Chondrocyte (in vitro differentiated cells): Measurements from ENCODE around the gene PDPK1. TPM values are rescaled to one million over a fixed set of nuclear protein-coding genes. Genes with fewer than 3 reads are reported as not detected.

ENCODE experiments used
- DNase-seq: peaks from one replicate; pipeline ENCODE4 v3.0.0; 2021; ENCODE audit warnings: mixed read lengths, low spot score
- H3K27ac Mint-ChIP-seq: one replicate; pipeline ENCODE4 v1.8.0; 2021; ENCODE audit warnings: mild to moderate bottlenecking, moderate library complexity, mixed read lengths; ENCODE audit not compliant: unreplicated experiment
- H3K27me3 Mint-ChIP-seq: 2 replicates; pipeline ENCODE4 v1.8.0; 2021; ENCODE audit warnings: low read depth, mixed read lengths
- H3K36me3 Mint-ChIP-seq: 2 replicates; pipeline ENCODE4 v1.8.0; 2021; ENCODE audit warnings: low read depth, mixed read lengths
- H3K4me1 Mint-ChIP-seq: 2 replicates; pipeline ENCODE4 v1.8.0; 2021; ENCODE audit warnings: low read depth, mild to moderate bottlenecking, mixed read lengths
- H3K4me3 Mint-ChIP-seq: one replicate; pipeline ENCODE4 v1.8.0; 2021; ENCODE audit warnings: mild to moderate bottlenecking, moderate library complexity, mixed read lengths; ENCODE audit not compliant: unreplicated experiment
- H3K9me3 Mint-ChIP-seq: 2 replicates; pipeline ENCODE4 v1.8.0; 2021; ENCODE audit warnings: low read depth, mixed read lengths
- total RNA-seq: library from RNA; stranded (reverse); gene quantifications from 3 replicates; pipeline ENCODE4 v1.2.1, GENCODE V29; 2021
- TF ChIP-seq, protein P1 (sequence below): fragments of 200-600 bp; sonication (generic); IDR thresholded peaks from 2 replicates; pipeline ENCODE4 v1.5.0; 2021; ENCODE audit warnings: antibody characterized with exemption, mild to moderate bottlenecking, moderate library complexity

Gene PDPK1
- total RNA-seq, 1 donor from 2014 or later, result 39.6 TPM

DNA sequence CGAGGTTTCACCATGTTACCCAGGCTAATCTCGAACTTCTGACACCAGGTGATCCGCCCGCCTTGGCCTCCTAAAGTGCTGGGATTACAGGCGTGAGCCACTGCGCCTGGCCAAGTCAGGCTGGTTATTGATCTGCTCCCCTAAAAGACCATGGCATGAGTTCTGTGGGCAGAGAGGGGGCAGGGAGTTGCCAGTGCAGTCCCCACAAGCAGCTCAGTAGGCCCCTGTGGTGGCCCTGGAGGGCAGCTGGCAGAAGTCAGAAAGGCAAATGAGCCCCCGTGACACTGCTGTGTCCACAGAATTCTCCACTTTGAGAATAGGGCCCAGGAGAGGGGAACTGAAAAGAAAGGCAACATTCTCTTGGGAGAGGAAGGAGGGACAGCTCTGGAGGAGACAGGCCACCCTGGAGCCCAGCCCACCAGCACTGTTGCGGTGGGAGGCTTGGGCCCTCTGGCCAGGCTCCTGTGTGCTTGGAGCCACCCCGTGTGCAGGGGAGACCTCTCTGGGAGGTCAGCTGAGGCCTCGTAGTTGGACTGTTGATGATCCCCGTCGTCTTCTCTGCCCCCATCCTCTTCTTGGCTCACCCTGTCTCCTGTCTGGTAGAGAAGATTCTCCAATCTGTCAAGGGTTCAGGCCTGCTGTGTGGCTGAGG, 19.7 kb upstream of the PDPK1 start:
- Mint-ChIP-seq H3K9me3 (no peaks in the 10 kb centered on the region), H3K4me1 (peaks cover 54% of the 10 kb centered on the region), H3K36me3 (peaks cover 6% of the 10 kb centered on the region), H3K27me3 (no peaks in the 10 kb centered on the region), H3K4me3 (no peak overlapping the region), H3K27ac (peak overlapping the region; percentile 81)
- DNase-seq, result no peak
- TF ChIP-seq, protein P1, sequence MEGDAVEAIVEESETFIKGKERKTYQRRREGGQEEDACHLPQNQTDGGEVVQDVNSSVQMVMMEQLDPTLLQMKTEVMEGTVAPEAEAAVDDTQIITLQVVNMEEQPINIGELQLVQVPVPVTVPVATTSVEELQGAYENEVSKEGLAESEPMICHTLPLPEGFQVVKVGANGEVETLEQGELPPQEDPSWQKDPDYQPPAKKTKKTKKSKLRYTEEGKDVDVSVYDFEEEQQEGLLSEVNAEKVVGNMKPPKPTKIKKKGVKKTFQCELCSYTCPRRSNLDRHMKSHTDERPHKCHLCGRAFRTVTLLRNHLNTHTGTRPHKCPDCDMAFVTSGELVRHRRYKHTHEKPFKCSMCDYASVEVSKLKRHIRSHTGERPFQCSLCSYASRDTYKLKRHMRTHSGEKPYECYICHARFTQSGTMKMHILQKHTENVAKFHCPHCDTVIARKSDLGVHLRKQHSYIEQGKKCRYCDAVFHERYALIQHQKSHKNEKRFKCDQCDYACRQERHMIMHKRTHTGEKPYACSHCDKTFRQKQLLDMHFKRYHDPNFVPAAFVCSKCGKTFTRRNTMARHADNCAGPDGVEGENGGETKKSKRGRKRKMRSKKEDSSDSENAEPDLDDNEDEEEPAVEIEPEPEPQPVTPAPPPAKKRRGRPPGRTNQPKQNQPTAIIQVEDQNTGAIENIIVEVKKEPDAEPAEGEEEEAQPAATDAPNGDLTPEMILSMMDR, result no peak

DNA sequence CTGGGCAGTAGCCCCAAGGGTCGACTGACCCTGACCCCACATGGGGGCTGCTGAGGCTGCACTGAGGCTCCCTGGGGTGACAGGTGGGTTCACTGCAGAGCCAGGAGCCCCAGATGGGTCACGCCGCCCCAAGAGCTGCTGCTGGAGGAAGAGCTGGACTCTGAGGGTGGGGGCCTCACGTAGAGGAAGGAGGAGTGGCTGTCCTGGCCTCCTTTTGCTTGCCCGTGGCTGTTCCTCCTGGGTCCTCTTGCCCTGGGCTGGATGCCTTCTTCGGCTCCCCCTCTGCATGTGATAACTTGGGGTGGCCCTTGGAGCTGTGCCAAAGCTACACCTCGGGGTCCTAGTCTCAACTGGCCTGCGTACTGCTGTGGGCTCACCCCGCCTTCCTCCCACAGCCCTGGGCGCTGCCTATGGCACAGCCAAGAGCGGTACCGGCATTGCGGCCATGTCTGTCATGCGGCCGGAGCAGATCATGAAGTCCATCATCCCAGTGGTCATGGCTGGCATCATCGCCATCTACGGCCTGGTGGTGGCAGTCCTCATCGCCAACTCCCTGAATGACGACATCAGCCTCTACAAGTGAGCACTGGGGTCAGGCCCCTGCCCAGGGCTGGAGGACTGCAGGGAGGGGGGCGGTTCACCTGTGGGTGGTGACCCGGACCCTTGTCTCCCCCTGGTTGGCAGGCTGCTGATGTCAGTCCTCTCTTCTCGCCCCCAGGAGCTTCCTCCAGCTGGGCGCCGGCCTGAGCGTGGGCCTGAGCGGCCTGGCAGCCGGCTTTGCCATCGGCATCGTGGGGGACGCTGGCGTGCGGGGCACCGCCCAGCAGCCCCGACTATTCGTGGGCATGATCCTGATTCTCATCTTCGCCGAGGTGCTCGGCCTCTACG, 18.8 kb upstream of the PDPK1 start:
- H3K36me3 Mint-ChIP-seq, result peaks cover 8% of the 10 kb centered on the region
- H3K27me3 Mint-ChIP-seq, result no peaks in the 10 kb centered on the region
- TF ChIP-seq, protein P1, result no peak
- H3K4me3 Mint-ChIP-seq, result peak overlapping the region; percentile 71
- no peaks in the 10 kb centered on the region for H3K9me3 Mint-ChIP-seq
- H3K4me1 Mint-ChIP-seq, result peaks cover 51% of the 10 kb centered on the region
- DNase-seq, result peak; percentile 91
- H3K27ac Mint-ChIP-seq, result peak overlapping the region; percentile 98

DNA sequence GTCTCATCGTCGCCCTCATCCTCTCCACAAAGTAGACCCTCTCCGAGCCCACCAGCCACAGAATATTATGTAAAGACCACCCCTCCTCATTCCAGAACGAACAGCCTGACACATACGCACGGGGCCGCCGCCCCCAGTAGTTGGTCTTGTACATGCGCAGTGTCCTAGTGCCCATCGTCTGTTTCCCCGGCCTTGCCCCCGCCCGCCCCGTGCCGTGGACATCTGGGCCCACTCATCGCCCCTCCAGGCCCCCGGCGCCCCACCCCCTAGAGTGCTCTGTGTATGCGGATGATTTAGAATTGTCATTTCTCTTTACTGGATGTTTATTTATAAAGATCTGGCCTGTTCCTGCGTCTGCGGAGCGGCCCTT, 18.1 kb upstream of the PDPK1 start:
- Mint-ChIP-seq H3K27me3 (no peaks in the 10 kb centered on the region), H3K9me3 (no peaks in the 10 kb centered on the region), H3K4me3 (peak overlapping the region; percentile 71), H3K36me3 (peaks cover 12% of the 10 kb centered on the region), H3K27ac (peak overlapping the region; percentile 98), H3K4me1 (peaks cover 51% of the 10 kb centered on the region)
- TF ChIP-seq, protein P1, result no peak
- no peak for DNase-seq

DNA sequence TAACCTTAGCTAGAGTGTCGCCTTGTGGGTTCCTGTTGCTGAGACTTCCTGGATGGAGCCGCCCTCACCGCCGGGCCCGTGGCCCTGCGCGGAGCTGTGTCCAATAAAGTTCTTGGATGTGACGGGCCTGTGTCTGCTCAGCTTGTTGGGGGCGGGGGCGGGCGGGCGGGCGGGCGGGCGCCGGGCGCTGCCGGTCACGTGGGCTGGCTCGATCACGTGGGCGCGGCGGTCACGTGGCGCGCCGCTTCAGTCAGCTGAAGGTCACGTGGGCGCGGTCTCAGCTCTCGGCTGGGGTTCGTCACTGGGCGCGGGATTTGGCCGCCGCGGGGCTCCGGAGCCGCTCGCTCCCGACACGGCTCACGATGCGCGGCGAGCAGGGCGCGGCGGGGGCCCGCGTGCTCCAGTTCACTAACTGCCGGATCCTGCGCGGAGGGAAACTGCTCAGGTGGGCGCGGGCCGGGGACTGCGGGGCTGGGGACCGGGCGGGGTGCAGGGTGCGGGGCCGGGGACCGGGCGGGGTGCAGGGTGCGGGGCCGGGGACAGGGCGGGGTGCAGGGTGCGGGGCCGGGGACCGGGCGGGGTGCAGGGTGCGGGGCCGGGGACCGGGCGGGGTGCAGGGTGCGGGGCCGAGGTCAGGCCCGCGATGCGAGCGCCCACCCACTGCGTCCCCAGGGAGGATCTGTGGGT, 17.6 kb upstream of the PDPK1 start, which contains the start of gene AMDHD2:
TSS of gene AMDHD2 (plus strand) at position 275 of the 687 bp plus-strand sequence. CDS start at position 363, 88 bp downstream.
- TF ChIP-seq, protein P1, result no peak
- Mint-ChIP-seq H3K27ac (peak within 1 kb of the TSS; percentile 98), H3K4me1 (peaks cover 47% of the 10 kb centered on the region), H3K4me3 (peak within 1 kb of the TSS; percentile 78), H3K36me3 (peaks cover 12% of the 10 kb centered on the region), H3K9me3 (no peaks in the 10 kb centered on the region), H3K27me3 (no peaks in the 10 kb centered on the region)
- peak; percentile 95 for DNase-seq
